GM12878 (cell line): ENCODE measurements around the gene LTBP3. TPM values are rescaled to one million over a fixed set of nuclear protein-coding genes. Genes with fewer than 3 reads are reported as not detected.
A peak's percentile ranks its signal among the peaks of the same experiment; 100 is the strongest.

Experiments used
- ATF7 ChIP-seq: fragments of 450-650 bp; IDR thresholded peaks from 2 replicates; pipeline ENCODE4 v1.6.1; 2016; ENCODE audit warnings: low read depth, mild to moderate bottlenecking
- BCLAF1 ChIP-seq: fragments of 450-650 bp; IDR thresholded peaks from 2 replicates; pipeline ENCODE4 v1.6.1; 2017; ENCODE audit warnings: antibody characterized with exemption, mild to moderate bottlenecking, moderate library complexity
- CEBPB ChIP-seq, 2 experiments: fragments of 150-350 bp in 1 of 2; IDR thresholded peaks; 2 replicates each; pipeline ENCODE4 v1.6.1; 2012 to 2014; ENCODE audit warnings: low read depth in 2 of 2, low read length in 2 of 2, borderline replicate concordance in 1 of 2, inconsistent platforms in 1 of 2
- EZH2 ChIP-seq: IDR thresholded peaks from 2 replicates; pipeline ENCODE4 v1.6.1; 2012; ENCODE audit warnings: low read depth, mild to moderate bottlenecking, control low read depth, inconsistent platforms, low read length, borderline replicate concordance; ENCODE audit not compliant: control insufficient read depth
- FOXK2 ChIP-seq: fragments of 450-650 bp; IDR thresholded peaks from 2 replicates; pipeline ENCODE4 v1.6.1; 2017; ENCODE audit warnings: mild to moderate bottlenecking, moderate library complexity
- MXI1 ChIP-seq: fragments of 150-350 bp; IDR thresholded peaks from 2 replicates; pipeline ENCODE4 v1.6.1; 2011; ENCODE audit warnings: low read depth, mild to moderate bottlenecking, inconsistent platforms, low read length, improper control_type of control experiment
- PAX5 ChIP-seq: IDR thresholded peaks from 2 replicates; pipeline ENCODE4 v1.6.1; 2011; ENCODE audit warnings: low read depth, low read length, borderline replicate concordance
- SMAD5 ChIP-seq: IDR thresholded peaks from 2 replicates; pipeline ENCODE4 v1.6.1; 2016; ENCODE audit warnings: antibody characterized with exemption, low read depth
- STAT3 ChIP-seq: IDR thresholded peaks from 2 replicates; pipeline ENCODE4 v1.6.1; 2011; ENCODE audit warnings: low read depth, low read length, improper control_type of control experiment
- SUPT20H ChIP-seq: IDR thresholded peaks from 2 replicates; pipeline ENCODE4 v1.6.1; 2011; ENCODE audit warnings: low read depth, mild to moderate bottlenecking, low read length, moderate library complexity, borderline replicate concordance; ENCODE audit not compliant: control insufficient read depth
- ZBED1 ChIP-seq: IDR thresholded peaks from 2 replicates; pipeline ENCODE4 v1.6.1; 2016; ENCODE audit warnings: borderline replicate concordance
- ZNF24 ChIP-seq: fragments of 450-650 bp; IDR thresholded peaks from 2 replicates; pipeline ENCODE4 v1.6.1; 2017; ENCODE audit warnings: antibody characterized with exemption, mild to moderate bottlenecking
- polyA plus RNA-seq, 11 experiments: library from polyadenylated mRNA; depleted of rRNA in 4 of 11; unstranded in 6 of 11; stranded (reverse) in 5 of 11; fragments of >200 nt; fragmentation: Nextera tagmentation in 4 of 11; fragmentation: Illumina TruSeq in 1 of 11; extraction: Ambion mirVana in 4 of 11; extraction: Trizol in 1 of 11; gene quantifications; 1 replicate in 1 of 11; 2 replicates in 10 of 11; pipeline versions ENCODE4 v1.2.1 to v1.2.3, GENCODE V29; 2011 to 2016; ENCODE audit warnings: inconsistent platforms in 2 of 11, missing spikeins in 2 of 11, low read depth in 1 of 11
- total RNA-seq, 4 experiments: library from RNA; depleted of rRNA in 3 of 4; stranded (reverse); fragments of >200 nt in 3 of 4; fragmentation: Illumina TruSeq in 1 of 4; extraction: Trizol in 1 of 4; gene quantifications; 2 replicates each; pipeline versions ENCODE4 v1.2.1 to v1.2.3, GENCODE V29; 2013 to 2021
- TF ChIP-seq, protein P1 (sequence below): IDR thresholded peaks from 2 replicates; pipeline ENCODE4 v1.6.1; 2012; ENCODE audit warnings: low read depth, low read length, improper control_type of control experiment

Gene LTBP3
- total and polyA plus RNA-seq, 10 of the 15 experiments (the other 5 are each of a cell fraction or from before 2014, with no cell fraction given), result 2.2 to 12.2 (median 6.2) TPM; not detected in 2

DNA sequence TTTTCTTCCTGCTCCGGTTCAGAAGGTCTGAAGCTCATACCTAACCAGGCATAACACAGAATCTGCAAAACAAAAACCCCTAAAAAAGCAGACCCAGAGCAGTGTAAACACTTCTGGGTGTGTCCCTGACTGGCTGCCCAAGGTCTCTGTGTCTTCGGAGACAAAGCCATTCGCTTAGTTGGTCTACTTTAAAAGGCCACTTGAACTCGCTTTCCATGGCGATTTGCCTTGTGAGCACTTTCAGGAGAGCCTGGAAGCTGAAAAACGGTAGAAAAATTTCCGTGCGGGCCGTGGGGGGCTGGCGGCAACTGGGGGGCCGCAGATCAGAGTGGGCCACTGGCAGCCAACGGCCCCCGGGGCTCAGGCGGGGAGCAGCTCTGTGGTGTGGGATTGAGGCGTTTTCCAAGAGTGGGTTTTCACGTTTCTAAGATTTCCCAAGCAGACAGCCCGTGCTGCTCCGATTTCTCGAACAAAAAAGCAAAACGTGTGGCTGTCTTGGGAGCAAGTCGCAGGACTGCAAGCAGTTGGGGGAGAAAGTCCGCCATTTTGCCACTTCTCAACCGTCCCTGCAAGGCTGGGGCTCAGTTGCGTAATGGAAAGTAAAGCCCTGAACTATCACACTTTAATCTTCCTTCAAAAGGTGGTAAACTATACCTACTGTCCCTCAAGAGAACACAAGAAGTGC is 60.0 kb downstream of the LTBP3 start (continued):
- TF ChIP-seq, protein P1, sequence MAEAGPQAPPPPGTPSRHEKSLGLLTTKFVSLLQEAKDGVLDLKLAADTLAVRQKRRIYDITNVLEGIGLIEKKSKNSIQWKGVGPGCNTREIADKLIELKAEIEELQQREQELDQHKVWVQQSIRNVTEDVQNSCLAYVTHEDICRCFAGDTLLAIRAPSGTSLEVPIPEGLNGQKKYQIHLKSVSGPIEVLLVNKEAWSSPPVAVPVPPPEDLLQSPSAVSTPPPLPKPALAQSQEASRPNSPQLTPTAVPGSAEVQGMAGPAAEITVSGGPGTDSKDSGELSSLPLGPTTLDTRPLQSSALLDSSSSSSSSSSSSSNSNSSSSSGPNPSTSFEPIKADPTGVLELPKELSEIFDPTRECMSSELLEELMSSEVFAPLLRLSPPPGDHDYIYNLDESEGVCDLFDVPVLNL, result no peak
- TF ChIP-seq FOXK2 (no peak), EZH2 (no peak), ATF7 (no peak), BCLAF1 (no peak), CEBPB (IDR thresholded peaks at IDR 0.05; ENCODE audit: borderline replicate concordance in 1 of 2, low read depth in 2 of 2, low read length in 2 of 2) (peak in 1 of 2 experiments; percentile 85; a peak in 2 of 4 replicates), SMAD5 (no peak), PAX5 (no peak), ZNF24 (no peak), MXI1 (peak; percentile 58; the same call in 1 of the 2 replicates), ZBED1 (no peak), STAT3 (no peak), SUPT20H (no peak)
